ENCODE measurements around the gene NDUFAF2.

Gene NDUFAF2

GRCh38 chr5:60944904-60945812 is at the start of gene NDUFAF2, which contains the start of gene ERCC8:
Gene NDUFAF2 (plus strand): TSS chr5:60945205. CDS start chr5:60945256, 51 bp downstream.
Gene ERCC8 (minus strand): TSS chr5:60945070. CDS start chr5:60945008, 62 bp downstream.
- DNase-seq (ENCODE audit: extremely low read depth, insufficient read length), result peak; percentile 84
- Histone ChIP-seq H3K36me3 (ENCODE audit: control insufficient read depth, insufficient read depth, low read length) (no peaks in the 10 kb centered on the region), H3K27me3 (replicated peaks; ENCODE audit: control insufficient read depth, insufficient read depth, low read length) (no peaks in the 10 kb centered on the region), H3K4me3 (replicated peaks; ENCODE audit: low read depth, low read length) (peak within 1 kb of the TSS; percentile 79)
- TF ChIP-seq CTCF (IDR thresholded peaks at IDR 0.05; ENCODE audit: insufficient read depth, low read length, poor library complexity, severe bottlenecking), result no peak

- Histone ChIP-seq H3K27me3 (replicated peaks; ENCODE audit: control insufficient read depth, insufficient read depth, low read length) (no peaks in the 10 kb centered on the region), H3K4me3 (replicated peaks; ENCODE audit: low read depth, low read length) (no peak overlapping the region), H3K36me3 (ENCODE audit: control insufficient read depth, insufficient read depth, low read length) (0 out of 2 replicates have a peak, but pooled peaks cover 2% of the 10 kb centered on the region)
- no peak for DNase-seq (ENCODE audit: extremely low read depth, insufficient read length)
- no peak for TF ChIP-seq CTCF (IDR thresholded peaks at IDR 0.05; ENCODE audit: insufficient read depth, low read length, poor library complexity, severe bottlenecking)
Observed at GRCh38 chr5:60896991-60897390, 48.0 kb upstream of the NDUFAF2 start.

GRCh38 chr5:60903356-60903755 is 41.6 kb upstream of the NDUFAF2 start:
- H3K4me3 ChIP-seq (replicated peaks; ENCODE audit: low read depth, low read length), result no peak overlapping the region
- H3K36me3 ChIP-seq (ENCODE audit: control insufficient read depth, insufficient read depth, low read length), result no peaks in the 10 kb centered on the region
- DNase-seq (ENCODE audit: extremely low read depth, insufficient read length), result no peak

GRCh38 chr5:60916646-60917045 is 28.4 kb upstream of the NDUFAF2 start:
- DNase-seq (ENCODE audit: extremely low read depth, insufficient read length), result no peak
- no peak for TF ChIP-seq CTCF (IDR thresholded peaks at IDR 0.05; ENCODE audit: insufficient read depth, low read length, poor library complexity, severe bottlenecking)
- H3K36me3 ChIP-seq (ENCODE audit: control insufficient read depth, insufficient read depth, low read length), result no peaks in the 10 kb centered on the region; the same call in 1 of the 2 replicates
- H3K4me3 ChIP-seq (replicated peaks; ENCODE audit: low read depth, low read length), result no peak overlapping the region
- no peaks in the 10 kb centered on the region for H3K27me3 ChIP-seq (replicated peaks; ENCODE audit: control insufficient read depth, insufficient read depth, low read length)

More at GRCh38 chr5:60903356-60903755, 41.6 kb upstream of the NDUFAF2 start:
- TF ChIP-seq CTCF (IDR thresholded peaks at IDR 0.05; ENCODE audit: insufficient read depth, low read length, poor library complexity, severe bottlenecking), result no peak
- no peaks in the 10 kb centered on the region for H3K27me3 ChIP-seq (replicated peaks; ENCODE audit: control insufficient read depth, insufficient read depth, low read length)

- TF ChIP-seq CTCF (IDR thresholded peaks at IDR 0.05; ENCODE audit: insufficient read depth, low read length, poor library complexity, severe bottlenecking), result no peak
- no peaks in the 10 kb centered on the region for H3K27me3 ChIP-seq (replicated peaks; ENCODE audit: control insufficient read depth, insufficient read depth, low read length)
- H3K36me3 ChIP-seq (ENCODE audit: control insufficient read depth, insufficient read depth, low read length), result no peaks in the 10 kb centered on the region; the same call in 1 of the 2 replicates
- DNase-seq (ENCODE audit: extremely low read depth, insufficient read length), result no peak
- no peak overlapping the region for H3K4me3 ChIP-seq (replicated peaks; ENCODE audit: low read depth, low read length)
Observed at GRCh38 chr5:60918466-60918865, 26.5 kb upstream of the NDUFAF2 start.
